GM12878 (cell line): ENCODE data around the gene SELPLG. TPM values are rescaled to one million over a fixed set of nuclear protein-coding genes. Genes with fewer than 3 reads are reported as not detected.
A peak's percentile ranks its signal among the peaks of the same experiment; 100 is the strongest.

Experiments
- ATAC-seq: fragments of 200-7000 bp; cut with Tn5 transposase; 3 replicates; pipeline ENCODE4 v1.9.1; 2020; ENCODE audit warnings: mild to moderate bottlenecking, moderate library complexity
- BruUV-seq: library from RNA; stranded (reverse); fragments of 400-500 nt; replicated peaks from 2 replicates; lab custom pipeline; 2021; lab: Mats Ljungman, UMichigan
- CTCF ChIA-PET: fragments of 300-600 bp; sonication (Branson Sonifier 250); formaldehyde crosslinking; extraction: SDS; loops from one replicate; lab custom pipeline; 2021; ENCODE audit warnings: inconsistent platforms; lab: Yijun Ruan, JAX
- POLR2A ChIA-PET: fragments of 350-600 bp; formaldehyde crosslinking; extraction: SDS; loops from one replicate; lab custom pipeline; 2021; ENCODE audit warnings: inconsistent platforms; lab: Charles Lee
- RAD21 ChIA-PET: fragments of 300-600 bp; sonication (Branson Sonifier 250); formaldehyde crosslinking; loops from one replicate; lab custom pipeline; 2023; ENCODE audit warnings: antibody characterized with exemption; ENCODE audit not compliant: unreplicated experiment; lab: Charles Lee
- SMC1A ChIA-PET: fragments of 300-600 bp; sonication (Branson Sonifier 250); formaldehyde crosslinking; loops from one replicate; lab custom pipeline; 2023; ENCODE audit not compliant: unreplicated experiment, uncharacterized antibody; lab: Charles Lee
- DNase-seq: peaks from one replicate; pipeline ENCODE4 v3.0.0-alpha.2; 2011; ENCODE audit warnings: low read depth, low spot score
- FAIRE-seq: peaks from 3 replicates; lab custom pipeline; 2011; peaks lifted over from hg19 to GRCh38; lab: Jason Lieb, UNC
- H2AFZ ChIP-seq: 2 replicates; pipeline ENCODE4 v1.6.0; 2011; ENCODE audit warnings: low read depth, low read length, control low read depth; ENCODE audit not compliant: control insufficient read depth
- H3K27ac ChIP-seq: 2 replicates; pipeline ENCODE4 v1.5.1; 2011; ENCODE audit warnings: control low read depth; ENCODE audit not compliant: control insufficient read depth, insufficient read depth
- H3K27me3 ChIP-seq, 2 experiments: replicated peaks in 1 of 2; 2 replicates each; pipeline versions ENCODE4 v1.6.0 to v1.6.1; 2011; ENCODE audit warnings: low read length in 1 of 2; ENCODE audit not compliant: control insufficient read depth in 2 of 2, insufficient read depth in 2 of 2
- H3K36me3 ChIP-seq, 2 experiments: 2 replicates each; pipeline ENCODE4 v1.5.1; 2011; ENCODE audit warnings: low read length in 1 of 2; ENCODE audit not compliant: control insufficient read depth in 2 of 2, insufficient read depth in 2 of 2
- H3K4me1 ChIP-seq: 2 replicates; pipeline ENCODE4 v1.6.1; 2011; ENCODE audit warnings: mild to moderate bottlenecking, low read length, moderate library complexity, mixed read lengths; ENCODE audit not compliant: control insufficient read depth, insufficient read depth
- H3K4me2 ChIP-seq: 2 replicates; pipeline ENCODE4 v1.6.0; 2011; ENCODE audit warnings: control low read depth; ENCODE audit not compliant: control insufficient read depth, insufficient read depth
- H3K4me3 ChIP-seq: fragments of 200-600 bp; sonication (generic); 2 replicates; pipeline ENCODE4 v1.5.1; 2016
- H3K79me2 ChIP-seq: 2 replicates; pipeline ENCODE4 v1.6.0; 2011; ENCODE audit warnings: low read length; ENCODE audit not compliant: control insufficient read depth, insufficient read depth
- H3K9ac ChIP-seq: 2 replicates; pipeline ENCODE4 v1.8.0; 2011; ENCODE audit warnings: low read length, control low read depth, mixed read lengths; ENCODE audit not compliant: control insufficient read depth, insufficient read depth
- H3K9me3 ChIP-seq: replicated peaks from 3 replicates; pipeline ENCODE4 v1.5.1; 2011; ENCODE audit warnings: mild to moderate bottlenecking, low read length; ENCODE audit not compliant: control insufficient read depth, insufficient read depth
- H4K20me1 ChIP-seq: 2 replicates; pipeline ENCODE4 v1.6.0; 2011; ENCODE audit not compliant: control insufficient read depth, insufficient read depth
- ATF7 ChIP-seq: fragments of 450-650 bp; IDR thresholded peaks from 2 replicates; pipeline ENCODE4 v1.6.1; 2016; ENCODE audit warnings: low read depth, mild to moderate bottlenecking
- CEBPB ChIP-seq, 2 experiments: fragments of 150-350 bp in 1 of 2; IDR thresholded peaks; 2 replicates each; pipeline ENCODE4 v1.6.1; 2012 to 2014; ENCODE audit warnings: low read depth in 2 of 2, low read length in 2 of 2, borderline replicate concordance in 1 of 2, inconsistent platforms in 1 of 2
- DPF2 ChIP-seq: fragments of 450-650 bp; IDR thresholded peaks from 2 replicates; pipeline ENCODE4 v1.6.1; 2017; ENCODE audit warnings: mild to moderate bottlenecking
- EP300 ChIP-seq, 2 experiments: fragments of 150-350 bp in 1 of 2; IDR thresholded peaks; 2 replicates each; pipeline ENCODE4 v1.6.1; 2011 to 2012; ENCODE audit warnings: low read depth in 2 of 2, low read length in 2 of 2, borderline replicate concordance in 1 of 2, improper control_type of control experiment in 1 of 2, inconsistent platforms in 1 of 2; ENCODE audit not compliant: control insufficient read depth in 1 of 2
- NFIC ChIP-seq: IDR thresholded peaks from 2 replicates; pipeline ENCODE4 v1.6.1; 2012; ENCODE audit warnings: low read depth, mild to moderate bottlenecking, inconsistent platforms, low read length, moderate library complexity
- NR2F1 ChIP-seq: fragments of 450-650 bp; conservative IDR thresholded peaks from 2 replicates; pipeline ENCODE4 v1.6.1; 2017; ENCODE audit warnings: mild to moderate bottlenecking
- PML ChIP-seq: IDR thresholded peaks from 2 replicates; pipeline ENCODE4 v1.6.1; 2012; ENCODE audit warnings: low read length, inconsistent platforms
- SREBF2 ChIP-seq: IDR thresholded peaks from 2 replicates; pipeline ENCODE4 v1.6.1; 2012; ENCODE audit warnings: mild to moderate bottlenecking, low read length
- WRNIP1 ChIP-seq: IDR thresholded peaks from 2 replicates; pipeline ENCODE4 v1.6.1; 2011; ENCODE audit warnings: low read depth, low read length, improper control_type of control experiment, borderline replicate concordance
- WGBS: methylation state at CpG from one replicate; pipeline ENCODE4 v1.1.6; 2016; ENCODE audit warnings: low lambda C conversion rate; ENCODE audit not compliant: insufficient replicate concordance, insufficient coverage; ENCODE audit errors: missing lambda C conversion rate; 5-methylcytosine and 5-hydroxymethylcytosine counted together
- in situ Hi-C: fragments of 300-500 bp; cut with MboI; formaldehyde crosslinking; loops from 9 replicates; pipeline ENCODE4 v1.14.3; 2018; ENCODE audit warnings: mixed read lengths
- intact Hi-C: fragments of 100-400 bp; cut with micrococcal nuclease; formaldehyde crosslinking; loops from one replicate; pipeline ENCODE4 v1.14.2; 2022; ENCODE audit not compliant: unreplicated experiment
- polyA plus RNA-seq, 11 experiments: library from polyadenylated mRNA; depleted of rRNA in 4 of 11; unstranded in 6 of 11; stranded (reverse) in 5 of 11; fragments of >200 nt; fragmentation: Nextera tagmentation in 4 of 11; fragmentation: Illumina TruSeq in 1 of 11; extraction: Ambion mirVana in 4 of 11; extraction: Trizol in 1 of 11; gene quantifications; 1 replicate in 1 of 11; 2 replicates in 10 of 11; pipeline versions ENCODE4 v1.2.1 to v1.2.3, GENCODE V29; 2011 to 2016; ENCODE audit warnings: inconsistent platforms in 2 of 11, missing spikeins in 2 of 11, low read depth in 1 of 11
- total RNA-seq, 4 experiments: library from RNA; depleted of rRNA in 3 of 4; stranded (reverse); fragments of >200 nt in 3 of 4; fragmentation: Illumina TruSeq in 1 of 4; extraction: Trizol in 1 of 4; gene quantifications; 2 replicates each; pipeline versions ENCODE4 v1.2.1 to v1.2.3, GENCODE V29; 2013 to 2021
- TF ChIP-seq, protein P1 (sequence below): fragments of 150-350 bp; IDR thresholded peaks from 2 replicates; pipeline ENCODE4 v1.6.1; 2016; ENCODE audit warnings: low read depth, low read length
- TF ChIP-seq, protein P2 (sequence below): fragments of 450-650 bp; IDR thresholded peaks from 2 replicates; pipeline ENCODE4 v1.6.1; 2014; ENCODE audit warnings: mild to moderate bottlenecking
- TF ChIP-seq, protein P3 (sequence below): IDR thresholded peaks from 2 replicates; pipeline ENCODE4 v1.6.1; 2011; ENCODE audit warnings: borderline replicate concordance, low read depth, mild to moderate bottlenecking, moderate library complexity, mixed read lengths, low read length; ENCODE audit not compliant: insufficient read depth; ENCODE audit errors: extremely low read length

Gene SELPLG
- total and polyA plus RNA-seq, 10 of the 15 experiments (the other 5 are each of a cell fraction or from before 2014, with no cell fraction given): 3.2 to 32.3 (median 23.9) TPM

DNA sequence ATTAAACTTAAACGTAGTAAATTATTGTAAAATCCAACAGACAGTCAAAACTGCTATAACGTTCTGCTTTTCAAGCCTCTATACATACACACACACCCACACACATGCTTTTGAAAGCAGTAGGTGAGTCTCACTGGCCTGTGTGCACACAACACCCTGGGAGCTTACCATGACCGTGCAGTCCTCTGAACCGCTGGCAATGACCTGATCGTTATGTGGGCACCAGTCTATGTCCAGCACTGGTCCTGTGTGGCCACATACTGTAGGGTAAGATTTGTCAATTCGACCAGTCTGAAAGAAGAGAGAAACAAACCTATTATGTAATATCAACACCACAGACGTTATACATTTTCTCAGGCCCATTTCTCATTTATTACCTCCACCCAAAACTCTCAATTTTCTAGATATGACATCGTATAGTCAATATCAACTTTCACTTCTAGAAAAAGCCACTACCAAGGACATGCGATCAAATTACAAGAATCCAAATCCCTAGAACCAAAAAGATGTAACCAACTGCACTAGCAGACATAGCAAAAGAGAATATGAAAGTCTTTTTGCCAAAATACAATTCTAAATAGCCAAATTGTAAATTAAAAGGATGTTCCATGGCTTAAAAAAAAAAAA, 44.5 kb upstream of the SELPLG start:
- TF ChIP-seq PML (no peak), ATF7 (no peak), EP300 (IDR thresholded peaks at IDR 0.05; ENCODE audit: borderline replicate concordance in 1 of 2, control insufficient read depth in 1 of 2, low read depth in 2 of 2, low read length in 2 of 2) (no peak), WRNIP1 (no peak), NR2F1 (no peak), CEBPB (IDR thresholded peaks at IDR 0.05; ENCODE audit: borderline replicate concordance in 1 of 2, low read depth in 2 of 2, low read length in 2 of 2) (no peak), DPF2 (no peak), SREBF2 (no peak), NFIC (no peak)
- TF ChIP-seq, protein P1, sequence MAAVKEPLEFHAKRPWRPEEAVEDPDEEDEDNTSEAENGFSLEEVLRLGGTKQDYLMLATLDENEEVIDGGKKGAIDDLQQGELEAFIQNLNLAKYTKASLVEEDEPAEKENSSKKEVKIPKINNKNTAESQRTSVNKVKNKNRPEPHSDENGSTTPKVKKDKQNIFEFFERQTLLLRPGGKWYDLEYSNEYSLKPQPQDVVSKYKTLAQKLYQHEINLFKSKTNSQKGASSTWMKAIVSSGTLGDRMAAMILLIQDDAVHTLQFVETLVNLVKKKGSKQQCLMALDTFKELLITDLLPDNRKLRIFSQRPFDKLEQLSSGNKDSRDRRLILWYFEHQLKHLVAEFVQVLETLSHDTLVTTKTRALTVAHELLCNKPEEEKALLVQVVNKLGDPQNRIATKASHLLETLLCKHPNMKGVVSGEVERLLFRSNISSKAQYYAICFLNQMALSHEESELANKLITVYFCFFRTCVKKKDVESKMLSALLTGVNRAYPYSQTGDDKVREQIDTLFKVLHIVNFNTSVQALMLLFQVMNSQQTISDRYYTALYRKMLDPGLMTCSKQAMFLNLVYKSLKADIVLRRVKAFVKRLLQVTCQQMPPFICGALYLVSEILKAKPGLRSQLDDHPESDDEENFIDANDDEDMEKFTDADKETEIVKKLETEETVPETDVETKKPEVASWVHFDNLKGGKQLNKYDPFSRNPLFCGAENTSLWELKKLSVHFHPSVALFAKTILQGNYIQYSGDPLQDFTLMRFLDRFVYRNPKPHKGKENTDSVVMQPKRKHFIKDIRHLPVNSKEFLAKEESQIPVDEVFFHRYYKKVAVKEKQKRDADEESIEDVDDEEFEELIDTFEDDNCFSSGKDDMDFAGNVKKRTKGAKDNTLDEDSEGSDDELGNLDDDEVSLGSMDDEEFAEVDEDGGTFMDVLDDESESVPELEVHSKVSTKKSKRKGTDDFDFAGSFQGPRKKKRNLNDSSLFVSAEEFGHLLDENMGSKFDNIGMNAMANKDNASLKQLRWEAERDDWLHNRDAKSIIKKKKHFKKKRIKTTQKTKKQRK: no peak
- TF ChIP-seq, protein P2, sequence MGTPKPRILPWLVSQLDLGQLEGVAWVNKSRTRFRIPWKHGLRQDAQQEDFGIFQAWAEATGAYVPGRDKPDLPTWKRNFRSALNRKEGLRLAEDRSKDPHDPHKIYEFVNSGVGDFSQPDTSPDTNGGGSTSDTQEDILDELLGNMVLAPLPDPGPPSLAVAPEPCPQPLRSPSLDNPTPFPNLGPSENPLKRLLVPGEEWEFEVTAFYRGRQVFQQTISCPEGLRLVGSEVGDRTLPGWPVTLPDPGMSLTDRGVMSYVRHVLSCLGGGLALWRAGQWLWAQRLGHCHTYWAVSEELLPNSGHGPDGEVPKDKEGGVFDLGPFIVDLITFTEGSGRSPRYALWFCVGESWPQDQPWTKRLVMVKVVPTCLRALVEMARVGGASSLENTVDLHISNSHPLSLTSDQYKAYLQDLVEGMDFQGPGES: no peak
- TF ChIP-seq, protein P3, sequence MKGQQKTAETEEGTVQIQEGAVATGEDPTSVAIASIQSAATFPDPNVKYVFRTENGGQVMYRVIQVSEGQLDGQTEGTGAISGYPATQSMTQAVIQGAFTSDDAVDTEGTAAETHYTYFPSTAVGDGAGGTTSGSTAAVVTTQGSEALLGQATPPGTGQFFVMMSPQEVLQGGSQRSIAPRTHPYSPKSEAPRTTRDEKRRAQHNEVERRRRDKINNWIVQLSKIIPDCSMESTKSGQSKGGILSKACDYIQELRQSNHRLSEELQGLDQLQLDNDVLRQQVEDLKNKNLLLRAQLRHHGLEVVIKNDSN: no peak
- in situ Hi-C loops: no loop called here
- intact Hi-C loops: no loop called here
- BruUV-seq: no TSS peak
- 76% methylated on average over 9 of the region's 9 CpGs for WGBS
- ChIA-PET SMC1A (interaction anchor here (1.2 to 3.1 kb wide), 5 partner anchors 8 to 37 kb away, joined by 4 to 34 read pairs (median 6); no protein-coding TSS in a partner anchor), POLR2A (interaction anchor here (1.5 kb wide), 1 partner anchor 10 kb away, joined by 3 read pairs; no protein-coding TSS in a partner anchor), CTCF (interaction anchor here (0.9 to 2.1 kb wide), 6 partner anchors 8 to 126 kb away, joined by 3 to 12 read pairs (median 6); no protein-coding TSS in a partner anchor), RAD21 (interaction anchor here (1.0 to 1.6 kb wide), 3 partner anchors 9 to 52 kb away, joined by 3 to 8 read pairs (median 4); no protein-coding TSS in a partner anchor)
- Histone ChIP-seq H4K20me1 (no peaks in the 10 kb centered on the region), H3K9me3 (no peaks in the 10 kb centered on the region), H3K79me2 (peaks cover 37% of the 10 kb centered on the region), H3K4me1 (peaks cover 9% of the 10 kb centered on the region), H3K27ac (no peak overlapping the region; the same call in 1 of the 2 replicates), H3K4me3 (no peak overlapping the region), H3K36me3 (peaks cover 6 to 10% of the 10 kb centered on the region in 2 experiments; a peak in 3 of 4 replicates), H3K9ac (no peak overlapping the region), H3K27me3 (no peaks in the 10 kb centered on the region), H3K4me2 (no peak overlapping the region), H2AFZ (no peak overlapping the region)
- FAIRE-seq: no peak
- DNase-seq: no peak
- ATAC-seq: peak; percentile 49
